ENCODE results near the gene HES7.
"Not testable (repeated sequence)": the region's sequence is repeated elsewhere in the genome, so short reads cannot be mapped to it uniquely, and the experiment has no call there.

HES7 gene

GRCh38 chr17:8122422-8122923, 1.4 kb downstream of the HES7 start:
- DNase-seq (ENCODE audit: low read depth) = no peak

- no peak for DNase-seq (ENCODE audit: low read depth)
Observed at GRCh38 chr17:8121681-8122421, 2.1 kb downstream of the HES7 start.

- no peak for DNase-seq (ENCODE audit: low read depth)
Observed at GRCh38 chr17:8121407-8121680, 2.6 kb downstream of the HES7 start.

GRCh38 chr17:8120520-8121406, 3.1 kb downstream of the HES7 start:
- no peak for DNase-seq (ENCODE audit: low read depth)

DNA sequence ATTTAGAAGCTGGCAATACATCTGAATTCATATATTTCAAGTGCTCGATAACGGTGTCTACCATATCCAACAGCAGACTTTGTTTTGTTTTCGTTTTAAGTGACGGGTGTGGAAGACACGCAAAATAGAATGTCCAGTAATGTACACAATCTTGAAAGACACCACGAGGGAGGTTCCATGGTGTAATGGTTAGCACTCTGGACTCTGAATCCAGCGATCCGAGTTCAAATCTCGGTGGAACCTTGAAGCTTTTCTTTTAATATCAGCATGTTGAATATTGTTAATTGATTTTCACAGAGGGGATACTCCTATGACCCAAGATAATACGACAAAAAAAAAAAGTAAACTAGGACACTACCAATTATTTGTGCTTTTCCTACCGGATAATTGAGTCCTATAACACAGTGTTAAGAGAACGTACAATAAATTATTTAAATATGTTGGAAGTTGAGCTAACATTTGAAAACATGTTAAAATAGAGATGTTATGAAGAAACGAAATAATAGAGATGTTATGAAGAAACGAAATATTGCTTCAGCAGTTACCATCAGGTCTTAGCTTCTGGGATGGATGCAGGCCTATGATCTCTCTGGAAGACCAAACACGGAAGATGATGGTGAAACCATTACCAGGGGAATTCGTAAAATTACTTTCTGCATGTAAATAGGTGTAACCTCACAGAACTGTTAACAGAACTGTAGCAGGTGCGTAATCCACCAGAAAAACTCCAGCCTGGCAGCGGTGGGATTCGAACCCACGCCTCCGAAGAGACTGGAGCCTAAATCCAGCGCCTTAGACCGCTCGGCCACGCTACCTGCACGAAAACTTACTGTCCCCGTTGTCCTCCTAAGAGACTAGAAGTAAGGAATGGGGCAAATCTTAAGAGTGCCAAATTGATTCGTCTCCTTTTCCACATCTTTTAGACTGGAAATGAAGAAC, 4.1 kb downstream of the HES7 start:
- peak; percentile 76 for DNase-seq (ENCODE audit: low read depth)

- DNase-seq (ENCODE audit: low read depth) = peak; percentile 35
Observed at GRCh38 chr17:8118769-8119580, 4.9 kb downstream of the HES7 start.

DNA sequence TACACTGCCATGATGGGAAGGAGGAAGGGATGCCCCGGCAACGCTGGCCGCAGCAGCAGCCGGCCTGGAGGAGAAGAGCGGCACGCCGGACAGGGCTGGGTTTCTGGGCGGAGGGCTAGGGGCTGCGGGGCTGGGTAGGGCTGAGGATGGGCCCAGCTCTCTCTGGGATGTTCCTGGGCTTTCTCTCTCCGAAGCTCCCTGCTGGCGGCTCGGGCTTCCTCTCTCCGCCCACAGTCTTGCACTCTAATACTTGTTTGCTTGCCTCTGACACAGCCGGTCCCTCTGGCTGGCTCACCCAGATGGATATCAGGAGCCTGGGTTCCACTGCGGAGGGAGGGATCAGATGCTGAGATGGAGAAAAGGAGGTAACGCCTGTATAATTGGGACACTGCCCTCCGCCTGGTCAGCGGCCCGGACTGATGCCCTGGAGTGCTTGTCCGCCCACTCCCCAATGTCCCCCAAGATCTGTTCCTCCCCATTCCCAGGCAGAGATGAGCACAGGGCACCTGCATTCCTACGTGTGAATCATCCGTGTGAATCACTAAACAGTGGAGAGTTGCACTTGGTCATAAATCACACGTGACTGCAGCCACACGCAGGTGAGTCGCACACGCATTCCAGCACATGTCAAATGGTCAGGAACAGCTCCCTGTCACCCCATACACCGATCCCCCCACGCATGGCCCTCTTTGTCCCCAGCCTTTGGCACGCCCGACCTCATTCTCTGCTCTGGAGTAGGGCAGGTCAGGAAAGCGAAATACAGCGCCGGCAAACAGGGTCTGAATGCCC, 5.7 kb downstream of the HES7 start, which contains the start of gene ALOXE3:
ALOXE3 (minus strand) TSS at position 535 of the 789 bp plus-strand sequence; CDS start at position 11, 524 bp downstream.
- DNase-seq (ENCODE audit: low read depth) = no peak

- no peak for DNase-seq (ENCODE audit: low read depth)
Observed at GRCh38 chr17:8117367-8117979, 6.4 kb downstream of the HES7 start.

- no peak for DNase-seq (ENCODE audit: low read depth)
Observed at GRCh38 chr17:8116776-8117175, 7.1 kb downstream of the HES7 start.

- no peak for DNase-seq (ENCODE audit: low read depth)
Observed at GRCh38 chr17:8110907-8111306, 13.0 kb downstream of the HES7 start.

DNA sequence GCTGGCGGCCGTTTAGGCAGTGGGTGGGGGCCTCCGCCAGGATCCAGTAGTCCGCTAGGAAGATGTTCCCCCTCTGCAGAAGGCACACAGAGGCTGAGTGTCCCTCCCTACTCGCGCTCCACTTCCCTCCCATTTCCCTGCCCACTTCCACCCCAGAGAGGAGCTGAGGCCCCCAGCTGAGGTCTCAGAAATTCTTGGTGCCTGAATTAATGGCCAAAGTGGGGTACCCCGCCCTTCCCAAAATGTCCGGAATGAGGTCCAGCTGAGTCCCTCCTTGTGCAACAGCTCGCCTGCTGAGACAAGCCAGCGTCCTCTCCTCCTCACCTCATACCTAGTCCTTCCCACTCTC, 13.5 kb downstream of the HES7 start:
- no peak for DNase-seq (ENCODE audit: low read depth)

DNA sequence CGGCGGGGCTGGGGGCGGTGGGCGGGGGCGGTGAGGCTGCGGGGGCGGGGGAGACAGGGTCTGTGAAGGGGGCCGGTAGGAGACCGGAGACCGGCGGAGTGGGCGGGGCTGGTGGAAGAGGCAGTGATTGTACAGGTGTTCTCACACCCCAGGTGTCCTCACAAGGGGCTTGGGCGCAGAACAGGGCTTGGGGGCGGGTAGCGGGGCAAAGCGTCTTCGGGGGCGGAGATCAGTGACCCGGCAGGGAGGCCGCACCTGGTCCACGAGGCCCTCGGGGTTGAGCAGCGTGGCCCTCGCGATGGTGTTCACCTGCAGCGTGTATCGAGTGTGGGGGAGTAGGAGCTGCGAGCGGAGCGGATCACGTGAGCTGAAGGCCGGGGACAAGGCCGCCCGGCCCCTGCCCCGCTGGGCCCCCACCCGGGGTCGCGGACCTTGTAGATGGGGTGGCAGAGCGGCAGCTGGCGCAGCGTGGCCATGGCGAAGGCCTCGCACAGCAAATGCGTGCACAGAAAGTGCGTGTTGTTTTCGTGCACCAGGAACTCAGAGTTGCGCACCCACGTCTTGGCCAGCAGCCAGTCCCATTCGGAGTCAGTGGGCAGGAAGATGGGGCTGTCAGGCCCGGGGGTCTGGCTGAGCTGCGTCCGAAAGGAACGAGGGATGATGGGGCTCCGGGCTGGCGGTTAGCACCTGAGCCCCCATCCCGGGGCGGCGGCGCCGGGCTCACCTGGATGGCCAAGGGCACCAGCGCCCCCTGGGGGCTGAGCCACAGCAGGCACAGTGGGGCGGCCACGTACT, 14.0 kb downstream of the HES7 start:
- DNase-seq (ENCODE audit: low read depth) = no peak

DNA sequence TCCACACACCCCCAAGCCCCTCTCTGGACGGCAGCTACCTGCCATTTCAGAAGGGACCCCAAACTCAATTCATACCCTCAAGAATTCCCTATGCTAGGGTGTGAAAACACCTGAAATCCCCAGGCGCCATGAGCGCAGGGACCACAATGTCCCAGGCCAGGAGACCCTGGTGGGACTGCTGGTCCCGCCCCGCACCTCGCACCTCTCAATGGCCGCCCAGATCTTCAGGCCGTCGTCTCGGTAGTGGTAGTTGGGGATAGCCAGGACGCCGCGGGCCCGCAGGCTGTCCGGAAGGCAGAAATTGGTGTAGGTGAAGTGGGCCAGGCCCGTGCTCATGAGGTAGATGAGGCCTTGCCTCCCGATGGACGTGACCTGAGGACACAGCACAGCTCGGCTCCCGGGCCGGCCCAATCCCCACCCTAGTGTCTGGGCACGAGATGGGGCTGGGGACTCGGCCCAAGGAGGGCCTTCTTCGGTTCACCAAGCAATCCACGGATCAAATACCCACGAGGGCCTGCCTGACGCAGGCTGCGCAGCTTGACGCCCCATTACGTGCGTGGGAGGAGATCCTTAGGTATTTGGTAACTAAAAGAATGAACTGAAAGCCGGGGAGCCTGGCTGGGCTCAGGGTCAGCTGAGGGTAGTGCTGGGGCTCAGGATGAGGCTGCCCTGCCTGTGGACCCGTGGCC, 14.8 kb downstream of the HES7 start:
- no peak for DNase-seq (ENCODE audit: low read depth)

DNA sequence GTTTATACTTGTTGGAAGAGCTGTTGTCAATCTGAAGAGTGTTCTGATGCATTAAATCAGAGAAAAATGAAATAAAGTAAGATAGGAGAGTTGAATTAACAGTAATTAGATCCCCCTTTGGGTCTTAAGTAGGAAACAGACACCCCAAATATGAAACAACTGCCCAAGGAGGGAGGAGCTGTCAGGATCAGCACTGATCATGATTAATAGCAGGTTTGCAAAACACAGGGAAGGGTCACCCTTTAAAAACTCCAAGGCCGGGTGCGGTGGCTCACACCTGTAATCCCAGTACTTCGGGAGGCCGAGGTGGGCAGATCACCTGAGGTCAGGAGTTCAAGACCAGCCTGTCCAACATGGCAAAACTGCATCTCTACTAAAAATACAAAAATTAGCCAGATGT, 16.9 kb downstream of the HES7 start:
- not testable (repeated sequence) for DNase-seq (ENCODE audit: low read depth)

GRCh38 chr17:8105957-8106398, 17.9 kb downstream of the HES7 start:
- no peak for DNase-seq (ENCODE audit: low read depth)

DNA sequence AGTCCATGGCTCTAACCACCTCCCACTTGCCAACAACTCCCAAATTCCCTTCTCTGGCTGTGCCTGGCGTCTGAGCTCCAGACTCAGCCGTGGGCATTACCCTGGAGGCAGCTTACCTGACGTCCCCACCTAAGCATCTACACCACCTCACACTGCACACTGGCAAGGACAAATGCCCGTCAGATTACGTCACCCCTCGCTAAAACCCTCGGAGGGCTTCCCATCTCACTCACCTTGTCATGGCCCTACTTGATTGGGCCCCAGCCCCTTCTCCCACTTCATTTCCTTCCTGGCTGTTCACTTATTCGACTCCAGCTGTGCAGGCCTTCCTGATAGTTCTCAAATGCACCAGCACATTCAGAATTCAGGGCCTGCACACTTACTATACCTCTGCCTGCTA, 19.0 kb downstream of the HES7 start:
- no peak for DNase-seq (ENCODE audit: low read depth)

GRCh38 chr17:8103549-8103948, 20.4 kb downstream of the HES7 start:
- DNase-seq (ENCODE audit: low read depth) = no peak

DNA sequence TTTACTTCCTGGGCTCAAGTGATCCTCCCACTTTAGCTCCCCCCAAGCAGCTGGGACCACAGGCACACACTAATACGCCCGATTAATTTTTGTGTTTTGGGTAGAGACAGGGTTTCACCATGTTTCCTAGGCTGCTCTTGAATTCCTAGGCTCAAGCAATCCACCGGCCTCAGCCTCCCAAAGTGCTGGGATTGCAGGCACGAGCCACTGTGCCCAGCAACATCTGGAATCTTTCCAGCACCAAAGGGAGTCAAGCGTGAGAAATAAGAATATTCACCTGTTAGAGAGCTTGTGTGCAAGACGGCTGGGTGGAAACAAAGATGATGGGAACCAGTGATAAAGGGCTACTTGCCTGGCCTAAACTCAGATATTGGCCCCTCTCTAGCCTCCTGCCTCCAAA, 22.2 kb downstream of the HES7 start:
- no peak for DNase-seq (ENCODE audit: low read depth)

DNA sequence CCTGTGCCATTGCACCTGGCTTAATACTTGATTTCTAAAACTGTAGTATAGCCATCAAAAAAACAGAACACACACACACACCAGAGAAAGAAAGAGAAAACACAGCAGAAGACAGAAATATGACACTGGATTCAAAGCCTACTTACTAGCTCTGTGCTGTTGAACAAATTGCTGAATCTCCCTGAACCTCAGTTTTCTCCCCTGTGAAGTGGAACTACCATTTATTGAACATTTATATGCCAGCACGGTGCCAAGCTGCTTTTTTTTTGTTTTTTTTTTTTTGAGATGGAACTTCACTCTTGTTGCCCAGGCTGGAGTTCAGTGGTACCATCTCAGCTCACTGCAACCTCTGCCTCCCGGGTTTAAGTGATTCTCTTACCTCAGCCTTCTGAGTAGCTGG, 23.1 kb downstream of the HES7 start:
- DNase-seq (ENCODE audit: low read depth) = no peak
